ENCODE measurements around the gene GINM1. TPM values are rescaled to one million over a fixed set of nuclear protein-coding genes. Genes with fewer than 3 reads are reported as not detected.

GINM1 gene, protein sequence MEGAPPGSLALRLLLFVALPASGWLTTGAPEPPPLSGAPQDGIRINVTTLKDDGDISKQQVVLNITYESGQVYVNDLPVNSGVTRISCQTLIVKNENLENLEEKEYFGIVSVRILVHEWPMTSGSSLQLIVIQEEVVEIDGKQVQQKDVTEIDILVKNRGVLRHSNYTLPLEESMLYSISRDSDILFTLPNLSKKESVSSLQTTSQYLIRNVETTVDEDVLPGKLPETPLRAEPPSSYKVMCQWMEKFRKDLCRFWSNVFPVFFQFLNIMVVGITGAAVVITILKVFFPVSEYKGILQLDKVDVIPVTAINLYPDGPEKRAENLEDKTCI
- total RNA-seq = 53.5 to 60.1 TPM (median 58.6 TPM) in 3 replicates
- long read RNA-seq, transcript GINM1-201 (8 exons, 2,024 nt) = major isoform, 124 of 128 reads
- long read RNA-seq, partial matches to known transcripts = 1 of 128 reads
- long read RNA-seq, other reads (novel, unspliced or antisense) = 3 of 128 reads

DNA sequence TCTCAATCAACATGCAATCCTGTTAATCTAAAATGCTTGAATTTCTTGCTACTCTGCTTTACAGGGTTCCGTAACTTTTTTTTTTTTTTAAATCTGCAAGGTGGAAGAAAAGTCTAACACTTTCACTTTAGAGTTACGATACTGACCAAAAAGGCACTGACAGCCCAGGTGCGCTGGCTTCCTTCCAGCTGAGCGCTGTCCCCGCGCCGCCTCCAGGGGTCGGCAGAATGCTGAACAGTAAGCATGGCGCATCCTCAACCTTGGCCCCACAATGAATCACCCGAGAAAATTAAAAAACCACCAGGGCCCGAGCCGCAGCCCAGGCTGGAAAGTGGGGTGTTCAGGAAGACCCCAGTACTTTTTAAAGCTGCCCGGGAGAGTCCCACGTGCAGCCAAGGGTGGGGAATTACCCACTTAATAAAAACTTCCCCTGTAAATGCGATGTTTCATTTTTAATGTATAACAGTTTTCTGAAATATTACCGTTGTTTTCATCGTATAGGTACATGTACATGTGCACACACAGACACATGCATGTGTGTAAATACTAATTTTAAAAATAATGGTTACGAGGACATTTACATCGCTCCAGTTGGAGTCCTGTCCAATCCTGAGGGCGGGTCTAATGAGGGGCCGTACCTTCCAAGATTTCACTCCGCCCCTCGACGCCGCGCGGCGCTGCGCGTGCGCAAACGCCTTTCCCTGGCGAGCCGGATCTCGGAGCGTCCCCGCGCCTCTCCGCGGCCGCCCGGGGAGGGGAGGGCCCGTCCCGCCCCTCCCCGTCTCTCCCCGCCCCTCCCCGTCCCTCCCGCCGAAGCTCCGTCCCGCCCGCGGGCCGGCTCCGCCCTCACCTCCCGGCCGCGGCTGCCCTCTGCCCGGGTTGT is at the start of gene GINM1:
Gene GINM1 (plus strand): TSS at position 849 of the 883 bp plus-strand sequence. CDS start 40 bp downstream, outside the sequence.
- H3K27me3 Mint-ChIP-seq (ENCODE audit: low read depth) = no peaks in the 10 kb centered on the region
- H3K36me3 Mint-ChIP-seq (ENCODE audit: low read depth) = no peaks in the 10 kb centered on the region
- TF ChIP-seq, protein P1, sequence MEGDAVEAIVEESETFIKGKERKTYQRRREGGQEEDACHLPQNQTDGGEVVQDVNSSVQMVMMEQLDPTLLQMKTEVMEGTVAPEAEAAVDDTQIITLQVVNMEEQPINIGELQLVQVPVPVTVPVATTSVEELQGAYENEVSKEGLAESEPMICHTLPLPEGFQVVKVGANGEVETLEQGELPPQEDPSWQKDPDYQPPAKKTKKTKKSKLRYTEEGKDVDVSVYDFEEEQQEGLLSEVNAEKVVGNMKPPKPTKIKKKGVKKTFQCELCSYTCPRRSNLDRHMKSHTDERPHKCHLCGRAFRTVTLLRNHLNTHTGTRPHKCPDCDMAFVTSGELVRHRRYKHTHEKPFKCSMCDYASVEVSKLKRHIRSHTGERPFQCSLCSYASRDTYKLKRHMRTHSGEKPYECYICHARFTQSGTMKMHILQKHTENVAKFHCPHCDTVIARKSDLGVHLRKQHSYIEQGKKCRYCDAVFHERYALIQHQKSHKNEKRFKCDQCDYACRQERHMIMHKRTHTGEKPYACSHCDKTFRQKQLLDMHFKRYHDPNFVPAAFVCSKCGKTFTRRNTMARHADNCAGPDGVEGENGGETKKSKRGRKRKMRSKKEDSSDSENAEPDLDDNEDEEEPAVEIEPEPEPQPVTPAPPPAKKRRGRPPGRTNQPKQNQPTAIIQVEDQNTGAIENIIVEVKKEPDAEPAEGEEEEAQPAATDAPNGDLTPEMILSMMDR (IDR thresholded peaks at IDR 0.05) = peak; percentile 87
- no peaks in the 10 kb centered on the region for H3K9me3 Mint-ChIP-seq (ENCODE audit: low read depth)
- peak within 1 kb of the TSS; percentile 96 for H3K27ac Mint-ChIP-seq (ENCODE audit: unreplicated experiment)
- peak within 1 kb of the TSS; percentile 92 for H3K4me3 Mint-ChIP-seq (ENCODE audit: unreplicated experiment)
- peaks cover 24% of the 10 kb centered on the region for H3K4me1 Mint-ChIP-seq (ENCODE audit: low read depth)
- peak; percentile 95 for DNase-seq (ENCODE audit: low spot score)

DNA sequence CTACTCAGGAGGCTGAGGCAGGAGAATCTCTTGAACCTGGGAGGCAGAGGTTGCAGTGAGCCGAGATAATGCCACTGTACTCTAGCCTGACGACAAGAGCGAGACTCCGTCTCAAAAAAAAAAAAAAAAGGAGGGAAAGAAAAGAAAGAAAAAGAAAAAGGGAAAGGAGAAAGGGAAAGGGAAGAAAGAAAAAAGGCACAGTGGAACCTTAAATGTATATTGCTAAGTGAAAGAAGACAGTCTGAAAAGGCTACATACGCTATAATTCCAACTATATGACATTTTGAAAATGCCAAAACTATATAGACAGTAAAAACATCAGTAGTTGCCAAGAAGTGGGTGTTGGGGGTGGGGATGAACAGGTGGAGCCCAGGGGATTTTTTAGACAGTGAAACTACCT is 36.5 kb upstream of the GINM1 start:
- Mint-ChIP-seq H3K36me3 (ENCODE audit: low read depth) (peaks cover 18% of the 10 kb centered on the region), H3K4me3 (ENCODE audit: unreplicated experiment) (no peak overlapping the region), H3K4me1 (ENCODE audit: low read depth) (no peaks in the 10 kb centered on the region), H3K27ac (ENCODE audit: unreplicated experiment) (no peak overlapping the region), H3K9me3 (ENCODE audit: low read depth) (no peaks in the 10 kb centered on the region), H3K27me3 (ENCODE audit: low read depth) (no peaks in the 10 kb centered on the region)
- TF ChIP-seq, protein P1 (IDR thresholded peaks at IDR 0.05) = no peak
- DNase-seq (ENCODE audit: low spot score) = no peak

DNA sequence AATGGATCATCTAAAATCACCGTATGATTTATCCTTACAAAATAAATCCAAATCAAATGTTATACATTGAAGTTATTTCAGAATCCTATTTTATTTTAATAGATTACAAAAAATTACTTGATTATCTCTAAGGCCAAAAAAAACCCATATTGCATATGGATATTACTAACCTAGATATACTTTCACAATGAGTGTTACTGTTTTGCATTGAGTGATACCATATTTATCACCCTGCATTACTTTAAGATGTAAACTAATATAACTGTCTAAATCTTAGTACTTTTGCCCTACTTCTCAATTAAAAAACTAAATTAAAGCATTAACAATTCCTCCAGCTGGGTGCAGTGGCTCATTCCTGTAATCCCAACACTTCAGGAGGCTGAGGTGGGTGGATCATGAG is 31.4 kb upstream of the GINM1 start:
- Mint-ChIP-seq H3K27ac (ENCODE audit: unreplicated experiment) (no peak overlapping the region), H3K36me3 (ENCODE audit: low read depth) (peaks cover 25% of the 10 kb centered on the region), H3K27me3 (ENCODE audit: low read depth) (no peaks in the 10 kb centered on the region), H3K4me1 (ENCODE audit: low read depth) (no peaks in the 10 kb centered on the region), H3K9me3 (ENCODE audit: low read depth) (no peaks in the 10 kb centered on the region), H3K4me3 (ENCODE audit: unreplicated experiment) (no peak overlapping the region)
- DNase-seq (ENCODE audit: low spot score) = no peak
- TF ChIP-seq, protein P1 (IDR thresholded peaks at IDR 0.05) = no peak

DNA sequence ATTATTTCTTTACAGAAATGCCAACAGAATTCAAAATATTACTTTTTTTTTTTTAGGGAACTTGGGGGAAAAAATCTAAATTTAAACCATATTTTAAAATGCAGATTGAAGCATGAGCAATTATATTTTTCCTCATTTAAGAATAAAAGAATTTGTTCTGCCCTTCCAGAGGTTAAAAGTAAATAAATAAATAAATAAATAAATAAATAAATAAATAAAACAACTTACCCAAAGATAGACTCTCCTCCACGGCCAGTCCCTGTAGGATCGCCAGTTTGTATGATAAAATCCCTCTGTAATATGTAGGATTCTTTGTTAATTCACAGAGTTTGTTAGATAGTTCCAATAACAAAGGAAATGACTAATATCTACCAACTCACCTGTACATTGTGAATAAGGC is 25.0 kb upstream of the GINM1 start:
- H3K9me3 Mint-ChIP-seq (ENCODE audit: low read depth) = no peaks in the 10 kb centered on the region
- H3K4me3 Mint-ChIP-seq (ENCODE audit: unreplicated experiment) = no peak overlapping the region
- H3K27ac Mint-ChIP-seq (ENCODE audit: unreplicated experiment) = no peak overlapping the region
- H3K36me3 Mint-ChIP-seq (ENCODE audit: low read depth) = peaks cover 10% of the 10 kb centered on the region
- no peak for DNase-seq (ENCODE audit: low spot score)
- H3K4me1 Mint-ChIP-seq (ENCODE audit: low read depth) = peaks cover 31% of the 10 kb centered on the region
- TF ChIP-seq, protein P1 (IDR thresholded peaks at IDR 0.05) = no peak
- no peaks in the 10 kb centered on the region for H3K27me3 Mint-ChIP-seq (ENCODE audit: low read depth)

DNA sequence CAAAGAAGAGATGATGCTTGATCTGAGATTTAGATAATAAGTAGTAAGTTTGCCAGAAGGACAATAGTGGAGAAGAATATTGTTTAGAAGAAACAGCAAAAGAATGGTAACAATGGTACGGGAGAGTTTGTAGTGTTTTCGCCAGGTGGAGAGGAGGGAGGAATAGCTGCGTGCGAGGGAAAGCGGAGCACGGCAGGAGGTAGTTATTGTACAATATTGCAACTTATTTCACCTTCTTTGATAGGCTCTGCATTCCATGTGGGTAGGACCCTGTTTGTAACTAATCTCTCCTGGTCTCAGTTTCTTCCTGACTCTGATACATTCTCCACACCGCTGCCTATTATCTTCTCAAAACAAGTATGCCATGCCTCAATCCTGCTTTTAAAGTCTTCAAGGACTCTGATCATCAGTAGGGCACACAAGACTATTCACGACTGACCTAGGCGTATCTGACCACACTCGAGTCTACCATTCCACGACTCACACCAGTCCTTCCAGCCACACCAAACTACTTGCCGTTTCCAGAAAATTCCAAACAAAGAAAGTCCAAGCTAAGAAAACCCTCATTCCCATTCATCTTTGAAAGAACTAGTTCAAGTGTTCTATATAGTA is 21.4 kb upstream of the GINM1 start:
- H3K4me3 Mint-ChIP-seq (ENCODE audit: unreplicated experiment) = peak overlapping the region; percentile 95
- H3K36me3 Mint-ChIP-seq (ENCODE audit: low read depth) = peaks cover 2% of the 10 kb centered on the region
- no peak for DNase-seq (ENCODE audit: low spot score)

More for the DNA sequence above, 21.4 kb upstream of the GINM1 start:
- Mint-ChIP-seq H3K27ac (ENCODE audit: unreplicated experiment) (peak overlapping the region; percentile 99), H3K4me1 (ENCODE audit: low read depth) (peaks cover 37% of the 10 kb centered on the region), H3K9me3 (ENCODE audit: low read depth) (no peaks in the 10 kb centered on the region), H3K27me3 (ENCODE audit: low read depth) (no peaks in the 10 kb centered on the region)
- TF ChIP-seq, protein P1 (IDR thresholded peaks at IDR 0.05) = no peak
